Fibroblast of lung (primary cell): ENCODE measurements around the gene LDLRAD4. TPM values are rescaled to one million over a fixed set of nuclear protein-coding genes. Genes with fewer than 3 reads are reported as not detected.

Experiments
- DNase-seq, 2 donors: peaks; one replicate each; pipeline versions ENCODE4 v3.0.0 to v3.0.0-alpha.2; 2010; ENCODE audit warnings: low read depth in 2 of 2
- H2AFZ ChIP-seq: 2 replicates; pipeline ENCODE4 v1.5.1; 2012; ENCODE audit warnings: low read length, control low read depth, inconsistent platforms
- H3K27ac ChIP-seq: 2 replicates; pipeline ENCODE4 v1.5.1; 2011; ENCODE audit warnings: low read length, control low read depth; ENCODE audit not compliant: insufficient read depth
- H3K27me3 ChIP-seq: 2 replicates; pipeline ENCODE4 v1.5.1; 2011; ENCODE audit warnings: mild to moderate bottlenecking, low read length; ENCODE audit not compliant: control insufficient read depth, insufficient read depth
- H3K36me3 ChIP-seq: 2 replicates; pipeline ENCODE4 v1.5.1; 2011; ENCODE audit warnings: low read length; ENCODE audit not compliant: control insufficient read depth, insufficient read depth
- H3K4me1 ChIP-seq: 2 replicates; pipeline ENCODE4 v1.5.1; 2011; ENCODE audit warnings: low read length; ENCODE audit not compliant: control insufficient read depth, insufficient read depth; ENCODE audit errors: extremely low read depth
- H3K4me2 ChIP-seq: 2 replicates; pipeline ENCODE4 v1.5.1; 2011; ENCODE audit warnings: low read length, control low read depth; ENCODE audit not compliant: insufficient read depth; ENCODE audit errors: extremely low read depth
- H3K4me3 ChIP-seq, 4 experiments: fragments of 200-600 bp in 1 of 4; sonication (generic) in 1 of 4; replicated peaks in 1 of 4; 2 replicates each; pipeline ENCODE4 v1.5.1; 2011 to 2016; ENCODE audit warnings: low read length in 4 of 4, low read depth in 3 of 4, mild to moderate bottlenecking in 3 of 4, control low read depth in 2 of 4, inconsistent platforms in 1 of 4, mixed read lengths in 1 of 4; ENCODE audit not compliant: insufficient read depth in 1 of 4; ENCODE audit errors: control extremely low read depth in 1 of 4
- H3K79me2 ChIP-seq: 2 replicates; pipeline ENCODE4 v1.5.1; 2012; ENCODE audit warnings: mild to moderate bottlenecking, low read length, inconsistent platforms; ENCODE audit not compliant: control insufficient read depth, insufficient read depth
- H3K9ac ChIP-seq: 2 replicates; pipeline ENCODE4 v1.5.1; 2011; ENCODE audit warnings: mild to moderate bottlenecking, low read length, control low read depth; ENCODE audit not compliant: insufficient read depth
- H3K9me3 ChIP-seq: 2 replicates; pipeline ENCODE4 v1.5.1; 2012; ENCODE audit warnings: low read depth, low read length; ENCODE audit not compliant: control insufficient read depth, insufficient read depth
- H4K20me1 ChIP-seq: 2 replicates; pipeline ENCODE4 v1.5.1; 2011; ENCODE audit warnings: low read length; ENCODE audit not compliant: control insufficient read depth, insufficient read depth; ENCODE audit errors: extremely low read depth
- CTCF ChIP-seq, 2 donors: IDR thresholded peaks in 1 of 2; conservative IDR thresholded peaks in 1 of 2; 1 replicate in 1 of 2; 2 replicates in 1 of 2; pipeline ENCODE4 v1.5.1; 2011 to 2012; ENCODE audit warnings: low read length in 2 of 2, control low read depth in 1 of 2, inconsistent platforms in 1 of 2, low read depth in 1 of 2, mild to moderate bottlenecking in 1 of 2
- EZH2 ChIP-seq: IDR thresholded peaks from 2 replicates; pipeline ENCODE4 v1.5.1; 2012; ENCODE audit warnings: low read length, control low read depth, mild to moderate bottlenecking; ENCODE audit errors: missing control alignments
- polyA plus RNA-seq, 2 donors: library from polyadenylated mRNA; depleted of rRNA in 1 of 2; stranded (reverse) in 1 of 2; unstranded in 1 of 2; fragments of >200 nt; gene quantifications; 2 replicates each; pipeline ENCODE4 v1.2.1, GENCODE V29; 2011 to 2012; ENCODE audit warnings: missing spikeins in 1 of 2
- total RNA-seq: library from RNA; depleted of rRNA; stranded (reverse); fragments of >200 nt; gene quantifications from 2 replicates; pipeline ENCODE4 v1.2.1, GENCODE V29; 2014

LDLRAD4 gene
- total and polyA plus RNA-seq, 2 donors (not counting 1 experiment from before 2014, with no cell fraction given), result not detected

- Histone ChIP-seq H3K27me3 (peaks cover 3% of the 10 kb centered on the region), H3K9ac (no peak overlapping the region), H3K9me3 (no peaks in the 10 kb centered on the region), H3K4me2 (no peak overlapping the region), H3K36me3 (no peaks in the 10 kb centered on the region), H3K27ac (no peak overlapping the region), H3K4me3 (no peak overlapping the region), H3K4me1 (no peaks in the 10 kb centered on the region), H4K20me1 (no peaks in the 10 kb centered on the region), H2AFZ (no peak overlapping the region), H3K79me2 (no peaks in the 10 kb centered on the region)
- no peak for TF ChIP-seq EZH2
- no peak for TF ChIP-seq CTCF (conservative IDR thresholded peaks at IDR 0.05 in 1 of 2, IDR thresholded peaks at IDR 0.05 in 1 of 2; ENCODE audit: low read depth in 1 of 2, low read length in 2 of 2)
- no peak for DNase-seq
These were observed 220.9 kb downstream of the LDLRAD4 start for GRCh38 chr18:13439461-13439860.

GRCh38 chr18:13440277-13441248, 222.0 kb downstream of the LDLRAD4 start:
- TF ChIP-seq EZH2 (no peak), CTCF (conservative IDR thresholded peaks at IDR 0.05 in 1 of 2, IDR thresholded peaks at IDR 0.05 in 1 of 2; ENCODE audit: low read depth in 1 of 2, low read length in 2 of 2) (no peak)
- Histone ChIP-seq H3K4me1 (no peaks in the 10 kb centered on the region), H3K27ac (no peak overlapping the region), H3K9me3 (no peaks in the 10 kb centered on the region), H3K27me3 (peaks cover 3% of the 10 kb centered on the region), H3K79me2 (no peaks in the 10 kb centered on the region), H3K36me3 (no peaks in the 10 kb centered on the region), H3K4me3 (no peak overlapping the region), H4K20me1 (no peaks in the 10 kb centered on the region), H3K4me2 (no peak overlapping the region), H3K9ac (no peak overlapping the region), H2AFZ (no peak overlapping the region)
- no peak for DNase-seq

GRCh38 chr18:13441736-13442135, 223.2 kb downstream of the LDLRAD4 start:
- Histone ChIP-seq H3K4me3 (no peak overlapping the region), H3K27me3 (peaks cover 3% of the 10 kb centered on the region), H3K9ac (no peak overlapping the region), H2AFZ (no peak overlapping the region), H3K4me2 (no peak overlapping the region), H3K9me3 (no peaks in the 10 kb centered on the region), H3K36me3 (no peaks in the 10 kb centered on the region), H3K79me2 (no peaks in the 10 kb centered on the region), H3K27ac (no peak overlapping the region), H4K20me1 (no peaks in the 10 kb centered on the region), H3K4me1 (no peaks in the 10 kb centered on the region)
- no peak for DNase-seq
- TF ChIP-seq EZH2 (no peak), CTCF (conservative IDR thresholded peaks at IDR 0.05 in 1 of 2, IDR thresholded peaks at IDR 0.05 in 1 of 2; ENCODE audit: low read depth in 1 of 2, low read length in 2 of 2) (no peak)
